GM12873 (cell line): ENCODE measurements around the gene SURF6.

Source experiments
- TF ChIP-seq, protein P1 (sequence below): IDR thresholded peaks from 2 replicates; pipeline ENCODE4 v1.5.1; 2012; ENCODE audit warnings: low read depth, mild to moderate bottlenecking, moderate library complexity, low read length, control low read depth; ENCODE audit not compliant: insufficient read depth; ENCODE audit errors: missing control alignments

The SURF6 gene

DNA sequence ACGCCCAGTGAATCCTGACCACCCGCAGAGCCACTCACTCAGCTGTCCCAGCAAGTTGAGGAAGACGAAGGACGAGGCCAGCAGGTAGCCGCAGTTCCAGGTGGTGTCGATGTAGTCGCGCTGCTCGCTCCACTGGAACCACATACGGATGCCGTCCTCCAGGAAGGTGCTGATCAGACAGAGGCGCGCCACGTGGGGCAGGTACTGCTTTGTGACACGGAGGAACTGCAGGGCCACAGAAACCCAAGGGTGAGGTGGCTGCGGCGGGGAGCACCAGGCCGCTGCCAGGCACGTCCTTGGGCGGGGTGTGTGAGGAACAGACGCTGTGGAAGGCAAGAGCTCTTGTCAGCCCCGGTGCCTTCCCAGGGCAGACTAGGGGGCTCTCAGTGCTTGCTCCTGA lies 31.2 kb upstream of the SURF6 start:
- TF ChIP-seq, protein P1, sequence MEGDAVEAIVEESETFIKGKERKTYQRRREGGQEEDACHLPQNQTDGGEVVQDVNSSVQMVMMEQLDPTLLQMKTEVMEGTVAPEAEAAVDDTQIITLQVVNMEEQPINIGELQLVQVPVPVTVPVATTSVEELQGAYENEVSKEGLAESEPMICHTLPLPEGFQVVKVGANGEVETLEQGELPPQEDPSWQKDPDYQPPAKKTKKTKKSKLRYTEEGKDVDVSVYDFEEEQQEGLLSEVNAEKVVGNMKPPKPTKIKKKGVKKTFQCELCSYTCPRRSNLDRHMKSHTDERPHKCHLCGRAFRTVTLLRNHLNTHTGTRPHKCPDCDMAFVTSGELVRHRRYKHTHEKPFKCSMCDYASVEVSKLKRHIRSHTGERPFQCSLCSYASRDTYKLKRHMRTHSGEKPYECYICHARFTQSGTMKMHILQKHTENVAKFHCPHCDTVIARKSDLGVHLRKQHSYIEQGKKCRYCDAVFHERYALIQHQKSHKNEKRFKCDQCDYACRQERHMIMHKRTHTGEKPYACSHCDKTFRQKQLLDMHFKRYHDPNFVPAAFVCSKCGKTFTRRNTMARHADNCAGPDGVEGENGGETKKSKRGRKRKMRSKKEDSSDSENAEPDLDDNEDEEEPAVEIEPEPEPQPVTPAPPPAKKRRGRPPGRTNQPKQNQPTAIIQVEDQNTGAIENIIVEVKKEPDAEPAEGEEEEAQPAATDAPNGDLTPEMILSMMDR, result no peak

DNA sequence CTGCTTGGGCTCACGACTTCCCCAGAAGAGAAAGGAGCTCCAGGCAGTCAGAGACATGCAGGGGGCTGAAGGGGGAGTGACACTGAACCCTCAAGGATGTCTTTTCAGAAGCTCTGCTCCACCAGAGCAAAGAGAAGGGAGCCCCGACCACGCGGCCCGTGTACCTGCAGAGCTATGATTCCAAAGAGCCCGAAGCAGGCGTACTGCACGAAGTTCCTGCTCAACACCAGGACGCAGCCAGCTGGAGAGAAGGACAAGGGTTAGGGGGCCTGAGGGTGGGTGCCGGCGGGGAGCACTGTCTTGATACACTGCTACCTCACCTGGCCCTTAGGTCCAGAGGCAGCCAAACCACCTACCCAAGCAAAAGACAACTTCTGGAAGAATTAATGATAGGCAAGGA lies 30.4 kb upstream of the SURF6 start:
- TF ChIP-seq, protein P1, result no peak

DNA sequence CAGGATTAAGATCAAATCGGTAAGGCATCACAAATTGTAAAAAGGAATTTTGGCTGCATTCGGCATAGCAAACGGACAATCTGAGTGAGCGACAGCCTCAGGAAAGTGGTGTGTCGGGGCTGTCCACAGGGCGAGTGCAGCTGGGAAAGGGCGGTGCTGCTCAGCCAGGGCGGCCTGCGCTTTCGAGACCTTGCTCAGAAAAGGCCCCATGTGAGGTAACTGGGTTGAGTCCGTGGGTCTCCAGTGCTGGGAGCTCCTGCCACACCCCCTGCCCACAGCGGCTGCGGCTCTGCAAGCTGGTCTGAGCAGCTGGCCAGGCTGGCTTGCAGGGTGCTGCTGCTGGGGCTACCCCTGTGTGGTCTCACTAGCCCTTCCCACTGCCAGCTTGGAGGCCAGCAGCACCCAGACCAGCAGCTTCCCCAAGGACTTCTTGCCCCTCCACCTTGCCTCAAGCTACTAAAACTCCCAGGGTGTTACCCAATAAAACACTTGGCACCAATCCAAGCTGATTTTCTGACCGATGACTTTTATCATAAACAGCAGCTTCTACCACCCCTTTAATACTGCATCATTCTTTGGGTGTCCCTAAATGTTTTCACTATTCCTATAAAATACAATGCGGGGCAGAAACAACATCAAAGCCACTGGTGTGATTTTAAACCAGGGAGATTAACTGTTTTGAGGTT lies 26.5 kb upstream of the SURF6 start:
- TF ChIP-seq, protein P1, result no peak

DNA sequence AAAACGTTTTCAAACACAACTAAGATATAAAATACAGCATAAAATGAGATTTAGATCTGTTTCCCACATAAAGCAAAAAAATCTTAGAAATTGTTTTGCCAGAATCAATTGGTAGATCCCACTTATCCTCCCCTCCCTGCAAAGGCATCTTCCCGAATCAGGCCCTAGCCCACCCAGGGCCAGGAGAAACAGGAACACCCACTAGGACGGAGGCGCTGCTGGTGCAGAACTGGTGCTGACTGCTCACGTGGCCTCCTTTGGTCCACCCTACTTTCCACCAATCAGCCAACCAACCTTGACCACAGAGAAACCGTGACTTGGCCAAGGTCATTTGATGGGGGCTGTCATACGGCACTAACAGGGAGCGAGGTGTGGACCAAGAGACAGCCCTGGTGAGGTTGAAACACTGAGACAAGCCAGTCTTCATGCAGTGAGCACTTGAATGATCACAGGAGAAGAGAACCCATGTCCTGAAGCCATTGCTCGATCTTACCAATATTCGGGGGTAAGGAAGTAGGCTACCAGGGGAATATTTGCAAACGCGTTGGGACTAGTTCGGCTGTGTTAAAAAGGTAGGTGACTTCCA lies 25.6 kb upstream of the SURF6 start:
- TF ChIP-seq, protein P1, result no peak

DNA sequence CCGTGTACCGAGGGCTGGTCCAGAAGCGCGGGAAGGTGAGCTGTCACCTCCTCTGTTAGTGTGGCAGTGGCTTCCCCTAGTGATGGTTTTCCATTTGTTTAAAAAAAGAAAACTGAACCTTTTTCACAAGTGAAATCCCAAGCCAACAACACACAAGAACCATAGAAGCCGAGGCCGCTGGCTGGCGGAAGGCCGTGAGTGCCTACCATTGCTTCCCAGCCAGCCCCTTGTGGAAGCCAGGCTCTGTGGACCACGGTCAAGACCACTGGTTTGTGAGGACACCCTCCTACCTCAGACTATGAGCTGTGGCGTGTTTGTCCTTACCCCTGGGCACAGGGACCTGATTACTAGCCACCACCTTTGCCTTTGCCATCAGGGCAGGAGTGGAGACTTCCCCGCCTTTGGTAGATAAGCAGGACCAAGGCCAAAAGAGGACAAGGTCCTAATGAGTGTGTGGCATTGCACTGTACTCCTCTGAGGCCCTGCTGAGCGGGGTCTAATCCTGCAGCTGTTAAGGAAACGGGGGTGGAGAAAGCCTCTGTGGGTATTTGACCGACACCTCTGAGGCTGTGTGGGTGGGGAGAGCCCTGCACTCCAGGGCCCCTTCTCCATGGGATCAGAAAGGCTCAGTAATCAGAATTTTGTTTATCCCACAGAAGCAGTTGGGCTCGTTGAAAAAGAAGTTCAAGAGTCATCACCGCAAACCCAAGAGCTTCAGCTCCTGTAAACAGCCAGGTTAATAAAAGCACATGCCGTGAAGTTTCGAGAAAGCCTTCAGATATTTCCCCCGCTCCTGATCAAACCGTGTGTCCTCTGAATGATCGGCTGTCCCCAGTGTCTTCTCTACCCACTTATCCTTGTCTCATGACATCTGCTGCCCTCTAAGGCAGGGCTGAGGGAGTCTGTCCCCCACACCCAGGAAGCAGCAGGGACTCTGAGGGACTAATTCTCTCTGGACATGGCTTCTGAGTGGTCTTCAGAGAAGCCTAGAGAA lies 24.7 kb upstream of the SURF6 start:
- TF ChIP-seq, protein P1, result no peak

DNA sequence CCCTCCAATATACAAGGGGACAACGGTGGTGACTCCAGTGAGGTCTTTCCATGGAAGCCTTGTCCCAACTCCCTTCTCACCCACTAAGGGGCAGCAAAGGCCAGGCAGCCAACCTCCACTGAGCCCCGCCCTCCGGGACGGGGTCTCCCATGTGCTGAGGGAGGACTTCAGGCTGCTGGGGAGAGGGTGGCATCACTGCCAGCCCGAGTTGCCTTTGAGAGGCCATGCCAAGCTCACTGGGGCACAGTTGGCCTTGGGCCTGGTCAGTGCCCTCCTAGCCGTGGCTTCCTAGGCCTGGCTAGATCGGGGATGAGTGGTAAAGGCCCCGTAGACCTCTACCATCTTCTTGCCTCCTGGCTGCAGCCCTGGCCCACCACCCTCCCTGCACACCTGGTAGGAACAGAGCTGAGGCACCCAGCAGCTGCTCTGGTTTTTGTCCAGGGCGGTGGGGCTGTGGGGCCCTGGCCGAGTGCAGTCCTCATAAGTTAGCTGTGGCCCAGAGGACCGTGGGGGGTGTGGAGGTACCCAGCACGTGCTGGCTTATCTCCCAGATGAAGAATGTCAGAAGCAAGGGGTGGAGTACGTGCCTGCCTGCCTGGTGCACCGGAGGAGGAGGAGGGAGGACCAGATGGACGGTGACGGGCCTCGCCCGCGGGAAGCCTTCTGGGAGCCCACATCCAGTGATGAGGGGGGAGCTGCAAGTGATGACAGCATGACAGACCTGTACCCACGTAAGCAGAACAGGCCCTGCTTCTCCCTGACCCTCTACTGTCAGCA lies 23.6 kb upstream of the SURF6 start:
- TF ChIP-seq, protein P1, result peak; percentile 33
